OCI-LY1 (cell line): Measurements from ENCODE around the gene ARHGEF16.

ENCODE experiments used
- H2AFZ ChIP-seq: fragments of 200-600 bp; sonication (generic), shearing (Covaris generic); 2 replicates; pipeline ENCODE4 v1.6.0; 2014; ENCODE audit warnings: antibody characterized with exemption, mild to moderate bottlenecking, low read length
- H3F3A ChIP-seq: fragments of 200-600 bp; sonication (generic), shearing (Covaris generic); 2 replicates; pipeline ENCODE4 v1.6.0; 2014; ENCODE audit warnings: mild to moderate bottlenecking, antibody characterized with exemption, low read length, moderate library complexity; ENCODE audit not compliant: insufficient read depth
- H3K27ac ChIP-seq: fragments of 200-600 bp; sonication (generic); 2 replicates; pipeline ENCODE4 v1.5.1; 2014; ENCODE audit warnings: low read length, mixed run types, mild to moderate bottlenecking, low read depth; ENCODE audit not compliant: poor library complexity, severe bottlenecking
- H3K27me3 ChIP-seq: fragments of 200-600 bp; sonication (generic); 2 replicates; pipeline ENCODE4 v1.6.0; 2014; ENCODE audit warnings: antibody characterized with exemption, mild to moderate bottlenecking, low read length, moderate library complexity; ENCODE audit not compliant: insufficient read depth
- H3K36me3 ChIP-seq: fragments of 200-600 bp; sonication (generic); 2 replicates; pipeline ENCODE4 v1.6.1; 2014; ENCODE audit warnings: mild to moderate bottlenecking, antibody characterized with exemption, low read length, moderate library complexity, mixed read lengths; ENCODE audit not compliant: insufficient read depth
- H3K4me1 ChIP-seq: fragments of 200-600 bp; sonication (generic); 2 replicates; pipeline ENCODE4 v1.5.1; 2014; ENCODE audit warnings: mild to moderate bottlenecking, low read length, moderate library complexity; ENCODE audit not compliant: insufficient read depth, severe bottlenecking
- H3K4me2 ChIP-seq: fragments of 200-600 bp; sonication (generic), shearing (Covaris generic); 2 replicates; pipeline ENCODE4 v1.6.1; 2014; ENCODE audit warnings: low read length
- H3K4me3 ChIP-seq: fragments of 200-600 bp; sonication (generic); 2 replicates; pipeline ENCODE4 v1.5.1; 2014; ENCODE audit warnings: low read length, low read depth, mild to moderate bottlenecking, mixed read lengths; ENCODE audit not compliant: poor library complexity, severe bottlenecking
- H3K79me2 ChIP-seq: fragments of 200-600 bp; shearing (Covaris generic); 2 replicates; pipeline ENCODE4 v1.6.1; 2016; ENCODE audit warnings: mixed run types, low read length, mixed read lengths; ENCODE audit not compliant: insufficient read depth
- H3K9ac ChIP-seq: fragments of 200-600 bp; sonication (generic), shearing (Covaris generic); 2 replicates; pipeline ENCODE4 v1.6.1; 2014; ENCODE audit warnings: mild to moderate bottlenecking, low read length, mixed read lengths
- H3K9me2 ChIP-seq: fragments of 200-600 bp; sonication (generic), shearing (Covaris generic); 2 replicates; pipeline ENCODE4 v1.6.1; 2014; ENCODE audit warnings: low read depth, mild to moderate bottlenecking, low read length, mixed read lengths
- H3K9me3 ChIP-seq: fragments of 200-600 bp; shearing (Covaris generic); 2 replicates; pipeline ENCODE4 v1.6.1; 2014; ENCODE audit warnings: low read length, mixed read lengths
- H4K20me1 ChIP-seq: fragments of 200-600 bp; sonication (generic), shearing (Covaris generic); 2 replicates; pipeline ENCODE4 v1.6.0; 2016; ENCODE audit warnings: mild to moderate bottlenecking, low read length; ENCODE audit not compliant: insufficient read depth
- EZH2 ChIP-seq: fragments of 200-600 bp; sonication (generic), shearing (Covaris generic); IDR thresholded peaks from 2 replicates; pipeline ENCODE4 v1.8.0; 2017; ENCODE audit warnings: borderline replicate concordance, mixed run types, mild to moderate bottlenecking, antibody characterized with exemption, low read length, moderate library complexity, mixed read lengths
- TF ChIP-seq, protein P1 (sequence below): fragments of 200-600 bp; sonication (generic), shearing (Covaris generic); IDR thresholded peaks from 2 replicates; pipeline ENCODE4 v1.5.1; 2017; ENCODE audit warnings: mild to moderate bottlenecking, antibody characterized with exemption, low read length, moderate library complexity, mixed read lengths

ARHGEF16 gene

DNA sequence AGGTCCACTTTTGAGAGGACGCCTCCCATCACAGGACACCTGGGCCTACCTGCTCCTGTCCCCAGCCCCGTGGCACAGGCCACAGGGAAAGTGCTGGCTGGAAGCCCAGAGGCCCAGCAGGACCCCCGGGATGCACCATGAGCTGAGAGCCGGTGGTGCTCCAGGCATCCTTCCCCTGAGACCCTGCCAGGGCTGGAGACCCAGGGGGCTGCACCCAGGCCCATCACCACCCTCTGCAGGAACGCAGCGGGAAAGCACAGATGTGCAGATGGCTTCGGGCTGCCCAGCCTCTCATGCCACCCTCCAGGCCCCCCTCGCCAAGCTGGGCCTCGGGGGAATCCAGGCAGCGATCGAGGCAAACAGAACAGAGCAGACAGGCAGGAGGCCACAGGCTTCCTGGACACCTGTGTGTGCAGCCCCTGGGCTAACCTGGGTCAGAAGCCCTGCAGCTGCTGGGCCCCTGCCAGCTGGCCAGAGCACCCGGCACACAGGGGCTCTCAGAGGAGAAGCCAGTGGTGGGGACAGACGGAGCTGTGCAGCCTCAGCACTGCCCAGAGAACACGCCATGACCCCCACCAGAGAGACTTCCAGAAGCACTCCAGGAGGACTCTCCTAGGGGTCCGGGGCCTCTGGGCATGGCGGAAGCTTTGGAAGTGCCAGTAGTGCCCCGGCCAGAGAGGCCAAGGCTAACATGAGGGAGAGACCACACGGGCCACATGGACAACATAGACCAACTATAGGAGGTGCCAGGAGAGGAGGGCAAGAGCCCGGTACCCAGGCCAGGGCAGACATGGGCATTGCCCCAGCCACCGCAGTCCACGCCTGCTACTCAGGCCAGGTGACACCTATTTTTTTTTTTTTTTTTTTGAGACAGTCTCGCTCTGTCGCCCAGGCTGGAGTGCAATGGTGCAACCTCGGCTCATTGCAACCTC lies 71.4 kb downstream of the ARHGEF16 start:
- H3K27ac ChIP-seq = no peak overlapping the region
- no peak overlapping the region for H2AFZ ChIP-seq
- H4K20me1 ChIP-seq = no peaks in the 10 kb centered on the region
- H3K36me3 ChIP-seq = no peaks in the 10 kb centered on the region
- H3K4me1 ChIP-seq = no peaks in the 10 kb centered on the region
- no peak overlapping the region for H3K4me2 ChIP-seq
- 0 out of 2 replicates have a peak, but pooled peaks cover 7% of the 10 kb centered on the region for H3K27me3 ChIP-seq
- H3K4me3 ChIP-seq = no peak overlapping the region
- no peaks in the 10 kb centered on the region for H3F3A ChIP-seq
- no peaks in the 10 kb centered on the region for H3K9me2 ChIP-seq
- no peak for TF ChIP-seq EZH2
- TF ChIP-seq, protein P1, sequence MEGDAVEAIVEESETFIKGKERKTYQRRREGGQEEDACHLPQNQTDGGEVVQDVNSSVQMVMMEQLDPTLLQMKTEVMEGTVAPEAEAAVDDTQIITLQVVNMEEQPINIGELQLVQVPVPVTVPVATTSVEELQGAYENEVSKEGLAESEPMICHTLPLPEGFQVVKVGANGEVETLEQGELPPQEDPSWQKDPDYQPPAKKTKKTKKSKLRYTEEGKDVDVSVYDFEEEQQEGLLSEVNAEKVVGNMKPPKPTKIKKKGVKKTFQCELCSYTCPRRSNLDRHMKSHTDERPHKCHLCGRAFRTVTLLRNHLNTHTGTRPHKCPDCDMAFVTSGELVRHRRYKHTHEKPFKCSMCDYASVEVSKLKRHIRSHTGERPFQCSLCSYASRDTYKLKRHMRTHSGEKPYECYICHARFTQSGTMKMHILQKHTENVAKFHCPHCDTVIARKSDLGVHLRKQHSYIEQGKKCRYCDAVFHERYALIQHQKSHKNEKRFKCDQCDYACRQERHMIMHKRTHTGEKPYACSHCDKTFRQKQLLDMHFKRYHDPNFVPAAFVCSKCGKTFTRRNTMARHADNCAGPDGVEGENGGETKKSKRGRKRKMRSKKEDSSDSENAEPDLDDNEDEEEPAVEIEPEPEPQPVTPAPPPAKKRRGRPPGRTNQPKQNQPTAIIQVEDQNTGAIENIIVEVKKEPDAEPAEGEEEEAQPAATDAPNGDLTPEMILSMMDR = no peak
- no peaks in the 10 kb centered on the region for H3K9me3 ChIP-seq
- no peak overlapping the region for H3K9ac ChIP-seq
- H3K79me2 ChIP-seq = no peaks in the 10 kb centered on the region

- Histone ChIP-seq H3K36me3 (no peaks in the 10 kb centered on the region), H3K27me3 (no peaks in the 10 kb centered on the region), H3K27ac (no peak overlapping the region), H3K9me3 (no peaks in the 10 kb centered on the region), H3K4me2 (no peak overlapping the region), H3K9ac (no peak overlapping the region), H3K4me3 (no peak overlapping the region), H3F3A (no peaks in the 10 kb centered on the region), H3K9me2 (no peaks in the 10 kb centered on the region), H4K20me1 (no peaks in the 10 kb centered on the region), H2AFZ (no peak overlapping the region), H3K4me1 (no peaks in the 10 kb centered on the region), H3K79me2 (no peaks in the 10 kb centered on the region)
- TF ChIP-seq, protein P1 = no peak
- TF ChIP-seq EZH2 = no peak
These were observed 73.3 kb downstream of the ARHGEF16 start for GRCh38 chr1:3527774-3528173.

DNA sequence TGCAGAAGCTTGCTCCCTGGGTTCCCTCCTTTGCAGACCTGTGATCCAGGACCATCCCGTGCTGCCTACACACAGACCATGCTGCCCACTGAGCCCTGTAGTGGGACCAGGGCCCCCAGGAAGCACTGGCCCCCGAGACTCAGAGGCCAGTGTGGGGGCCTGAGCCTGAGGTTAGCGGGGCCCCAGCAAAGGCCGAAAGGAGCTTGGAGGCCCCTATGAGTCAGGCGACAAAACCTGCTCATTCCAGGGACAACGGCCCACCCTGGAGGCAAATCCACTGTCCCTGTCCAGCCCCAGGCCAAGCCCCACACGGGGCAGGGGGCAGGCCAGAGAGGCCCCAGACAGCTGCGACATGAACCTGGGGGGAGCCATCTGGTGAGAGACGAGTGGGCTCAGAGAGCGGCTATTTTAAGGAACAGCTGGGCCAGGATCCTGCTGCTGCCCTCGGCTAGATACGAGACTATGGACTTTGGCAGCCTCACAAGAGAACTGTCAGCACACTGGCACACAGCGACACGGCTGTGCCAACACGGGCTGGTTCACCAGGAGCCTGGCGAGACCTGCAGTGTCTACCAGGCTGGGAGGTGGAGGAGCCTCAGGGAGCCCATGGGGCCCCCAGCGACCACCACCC lies 74.7 kb downstream of the ARHGEF16 start:
- H3K4me3 ChIP-seq = no peak overlapping the region
- H3K9me2 ChIP-seq = no peaks in the 10 kb centered on the region
- no peak overlapping the region for H3K9ac ChIP-seq
- no peaks in the 10 kb centered on the region for H3F3A ChIP-seq
- H3K4me1 ChIP-seq = no peaks in the 10 kb centered on the region
- H3K79me2 ChIP-seq = no peaks in the 10 kb centered on the region
- H3K4me2 ChIP-seq = no peak overlapping the region
- no peak overlapping the region for H3K27ac ChIP-seq
- H2AFZ ChIP-seq = no peak overlapping the region
- H3K27me3 ChIP-seq = no peaks in the 10 kb centered on the region
- TF ChIP-seq EZH2 = no peak
- TF ChIP-seq, protein P1 = no peak
- no peaks in the 10 kb centered on the region for H3K36me3 ChIP-seq
- no peaks in the 10 kb centered on the region for H4K20me1 ChIP-seq
- no peaks in the 10 kb centered on the region for H3K9me3 ChIP-seq
